Measurements from ENCODE around the gene CFAP90. TPM values are rescaled to one million over a fixed set of nuclear protein-coding genes. Genes with fewer than 3 reads are reported as not detected.

CFAP90 gene
- 0.37 to 0.84 TPM (median 0.53 TPM) in 5 replicates for total RNA-seq (2022; extraction: Qiagen RNA extraction; ENCODE audit: low read depth)

GRCh38 chr5:7850395-7851239, at the start of gene CFAP90:
Gene CFAP90 (minus strand): TSS chr5:7851133. CDS start chr5:7851021, 112 bp downstream.

GRCh38 chr5:7868773-7869473, 18.0 kb upstream of the CFAP90 start, which contains the start of the genes FASTKD3 and MTRR:
Gene FASTKD3 (minus strand): TSS chr5:7869031. CDS start chr5:7868083, 948 bp downstream.
Gene MTRR (plus strand): TSS chr5:7869148. CDS start chr5:7870795, 1,647 bp downstream.

Other genes with a start within 250 kb of the CFAP90 start
- 14.1 to 17.9 TPM (median 15.7 TPM) in 5 replicates for gene FASTKD3, start 17.9 kb upstream of the CFAP90 start, total RNA-seq (2022; extraction: Qiagen RNA extraction; ENCODE audit: low read depth)
- gene MTRR, start 18.0 kb upstream of the CFAP90 start, total RNA-seq (2022; extraction: Qiagen RNA extraction; ENCODE audit: low read depth), result 21.3 to 31.2 TPM (median 27.0 TPM) in 5 replicates